HFF-Myc (cell line): Measurements from ENCODE around the gene ALG1L2.
A peak's percentile ranks its signal among the peaks of the same experiment; 100 is the strongest.
"Not testable (repeated sequence)": the region's sequence is repeated elsewhere in the genome, so short reads cannot be mapped to it uniquely, and the experiment has no call there.

ENCODE experiments used
- DNase-seq: peaks from one replicate; pipeline ENCODE4 v3.0.0-alpha.2; 2011; ENCODE audit warnings: low read depth; ENCODE audit errors: extremely low read depth
- H3K4me3 ChIP-seq: replicated peaks from 2 replicates; pipeline ENCODE4 v1.5.1; 2011; ENCODE audit warnings: low read depth, mild to moderate bottlenecking, control low read depth, low read length
- TF ChIP-seq, protein P1 (sequence below): IDR thresholded peaks from 2 replicates; pipeline ENCODE4 v1.5.1; 2012; ENCODE audit warnings: mild to moderate bottlenecking, low read depth, low read length, control low read depth; ENCODE audit errors: missing control alignments

The ALG1L2 gene

DNA sequence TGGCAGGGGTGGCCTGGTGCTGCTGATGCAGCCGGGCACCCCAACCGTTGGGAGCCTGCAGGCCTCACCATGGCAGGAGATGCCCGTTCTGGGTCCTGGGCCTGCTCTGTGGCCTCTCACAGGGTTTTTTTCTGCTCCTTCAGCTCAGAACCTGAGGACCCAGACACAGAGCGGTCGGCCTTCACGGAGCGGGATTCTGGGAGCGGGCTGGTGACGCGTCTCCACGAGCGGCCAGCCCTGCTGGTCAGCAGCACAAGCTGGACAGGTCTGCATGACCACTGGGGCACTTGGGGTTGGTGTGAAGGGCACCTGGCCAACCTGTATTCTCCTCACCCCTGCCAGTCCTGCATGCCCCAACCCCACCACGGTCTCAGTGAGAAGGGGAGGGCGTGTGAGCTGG is 10.3 kb downstream of the ALG1L2 start:
- no peak overlapping the region for H3K4me3 ChIP-seq
- TF ChIP-seq, protein P1, sequence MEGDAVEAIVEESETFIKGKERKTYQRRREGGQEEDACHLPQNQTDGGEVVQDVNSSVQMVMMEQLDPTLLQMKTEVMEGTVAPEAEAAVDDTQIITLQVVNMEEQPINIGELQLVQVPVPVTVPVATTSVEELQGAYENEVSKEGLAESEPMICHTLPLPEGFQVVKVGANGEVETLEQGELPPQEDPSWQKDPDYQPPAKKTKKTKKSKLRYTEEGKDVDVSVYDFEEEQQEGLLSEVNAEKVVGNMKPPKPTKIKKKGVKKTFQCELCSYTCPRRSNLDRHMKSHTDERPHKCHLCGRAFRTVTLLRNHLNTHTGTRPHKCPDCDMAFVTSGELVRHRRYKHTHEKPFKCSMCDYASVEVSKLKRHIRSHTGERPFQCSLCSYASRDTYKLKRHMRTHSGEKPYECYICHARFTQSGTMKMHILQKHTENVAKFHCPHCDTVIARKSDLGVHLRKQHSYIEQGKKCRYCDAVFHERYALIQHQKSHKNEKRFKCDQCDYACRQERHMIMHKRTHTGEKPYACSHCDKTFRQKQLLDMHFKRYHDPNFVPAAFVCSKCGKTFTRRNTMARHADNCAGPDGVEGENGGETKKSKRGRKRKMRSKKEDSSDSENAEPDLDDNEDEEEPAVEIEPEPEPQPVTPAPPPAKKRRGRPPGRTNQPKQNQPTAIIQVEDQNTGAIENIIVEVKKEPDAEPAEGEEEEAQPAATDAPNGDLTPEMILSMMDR: no peak
- DNase-seq: no peak

DNA sequence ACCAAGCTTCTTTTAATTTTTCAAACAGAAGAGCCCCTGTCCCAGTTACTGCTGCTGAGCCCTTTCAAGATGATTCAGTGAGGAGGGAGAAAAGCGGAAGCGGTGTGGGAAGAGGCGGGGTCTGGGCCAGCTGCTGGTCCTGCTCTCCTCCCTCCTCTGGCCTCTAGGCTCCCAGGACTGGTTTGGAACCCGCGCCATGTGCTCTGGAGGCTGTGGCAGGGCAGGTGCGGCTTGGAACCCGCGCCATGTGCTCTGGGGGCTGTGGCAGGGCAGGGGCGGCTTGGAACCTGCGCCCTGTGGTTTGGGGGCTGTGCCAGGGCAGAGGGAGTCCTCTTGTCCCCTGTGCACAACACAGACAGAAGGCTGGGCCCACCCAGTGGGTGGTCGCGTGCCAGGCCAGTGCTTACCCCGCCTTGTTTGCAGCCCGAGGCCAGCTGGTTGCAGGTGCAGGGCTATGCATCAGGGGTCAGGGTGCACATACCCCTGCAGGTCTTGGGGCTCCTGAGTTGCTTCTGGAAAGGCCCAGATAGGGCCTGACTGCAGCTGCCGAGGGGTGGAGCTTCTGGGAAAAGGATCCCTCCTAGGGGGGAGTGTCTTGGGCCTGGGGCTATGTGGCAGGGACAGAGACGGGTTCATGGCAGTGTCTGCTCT is 12.2 kb downstream of the ALG1L2 start:
- DNase-seq: no peak
- TF ChIP-seq, protein P1: no peak
- no peak overlapping the region for H3K4me3 ChIP-seq

DNA sequence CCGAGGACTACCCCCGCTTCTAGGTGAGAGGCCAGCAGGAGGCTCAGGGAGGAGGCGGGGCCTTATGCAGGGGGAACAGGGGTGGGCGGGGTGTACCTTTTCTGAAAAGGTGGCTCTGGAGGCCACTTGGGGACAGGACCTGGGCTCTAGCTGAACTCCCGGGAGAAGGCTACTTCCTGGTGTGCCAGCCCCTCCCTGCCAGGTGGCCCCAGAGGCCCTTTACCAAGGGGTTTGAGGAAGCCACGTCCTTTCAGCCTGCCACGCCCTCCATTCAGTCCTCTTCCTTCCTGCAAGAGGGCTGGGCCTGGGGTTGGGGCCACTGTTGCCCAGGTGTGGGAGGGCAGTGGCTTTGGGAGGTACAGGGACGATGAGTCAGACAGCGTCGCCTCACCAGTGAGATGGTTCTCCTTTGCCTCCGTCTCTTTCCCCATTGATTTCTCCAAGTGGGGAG is 12.9 kb downstream of the ALG1L2 start:
- not testable (repeated sequence) for H3K4me3 ChIP-seq

DNA sequence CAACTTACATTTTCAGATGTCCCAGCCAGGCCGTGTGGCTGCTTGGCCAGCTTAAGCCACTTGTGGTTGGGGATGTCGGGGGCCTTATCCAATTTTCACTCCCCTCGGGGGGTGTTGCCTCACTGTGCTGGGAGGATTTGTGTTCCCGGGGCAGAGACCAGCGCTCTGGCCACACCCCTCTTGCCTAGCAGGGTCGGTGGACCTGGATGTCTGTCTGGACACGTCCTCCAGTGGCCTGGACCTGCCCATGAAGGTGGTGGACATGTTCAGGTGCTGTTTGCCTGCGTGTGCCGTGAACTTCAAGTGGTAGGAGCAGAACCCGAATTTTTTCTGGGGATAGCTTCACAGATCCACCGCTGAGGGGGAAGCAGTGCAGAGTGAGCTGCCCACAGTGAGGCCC is 14.2 kb downstream of the ALG1L2 start:
- DNase-seq: not testable (repeated sequence)

More for the DNA sequence above, 12.9 kb downstream of the ALG1L2 start:
- DNase-seq: not testable (repeated sequence)

DNA sequence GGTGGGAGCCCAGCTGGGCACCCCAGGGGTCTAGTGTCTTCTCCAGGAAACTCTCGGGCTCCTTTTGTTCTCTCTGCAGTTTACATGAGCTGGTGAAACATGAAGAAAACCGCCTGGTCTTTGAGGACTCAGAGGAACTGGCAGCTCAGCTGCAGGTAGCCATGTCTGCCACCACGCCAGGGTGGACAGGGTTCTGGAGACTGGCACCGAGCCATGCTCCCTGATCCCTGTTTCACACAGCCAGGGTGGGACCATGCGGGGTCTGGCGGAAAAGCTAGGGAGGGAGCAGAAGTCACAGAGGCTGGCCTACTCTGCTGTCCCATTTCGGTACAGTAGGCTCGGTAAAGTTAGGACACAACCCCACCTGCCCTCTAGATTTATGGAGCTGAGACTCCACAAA is 15.5 kb downstream of the ALG1L2 start:
- DNase-seq, H3K4me3 ChIP-seq: not testable (repeated sequence)

More for the DNA sequence above, 14.2 kb downstream of the ALG1L2 start:
- not testable (repeated sequence) for H3K4me3 ChIP-seq

DNA sequence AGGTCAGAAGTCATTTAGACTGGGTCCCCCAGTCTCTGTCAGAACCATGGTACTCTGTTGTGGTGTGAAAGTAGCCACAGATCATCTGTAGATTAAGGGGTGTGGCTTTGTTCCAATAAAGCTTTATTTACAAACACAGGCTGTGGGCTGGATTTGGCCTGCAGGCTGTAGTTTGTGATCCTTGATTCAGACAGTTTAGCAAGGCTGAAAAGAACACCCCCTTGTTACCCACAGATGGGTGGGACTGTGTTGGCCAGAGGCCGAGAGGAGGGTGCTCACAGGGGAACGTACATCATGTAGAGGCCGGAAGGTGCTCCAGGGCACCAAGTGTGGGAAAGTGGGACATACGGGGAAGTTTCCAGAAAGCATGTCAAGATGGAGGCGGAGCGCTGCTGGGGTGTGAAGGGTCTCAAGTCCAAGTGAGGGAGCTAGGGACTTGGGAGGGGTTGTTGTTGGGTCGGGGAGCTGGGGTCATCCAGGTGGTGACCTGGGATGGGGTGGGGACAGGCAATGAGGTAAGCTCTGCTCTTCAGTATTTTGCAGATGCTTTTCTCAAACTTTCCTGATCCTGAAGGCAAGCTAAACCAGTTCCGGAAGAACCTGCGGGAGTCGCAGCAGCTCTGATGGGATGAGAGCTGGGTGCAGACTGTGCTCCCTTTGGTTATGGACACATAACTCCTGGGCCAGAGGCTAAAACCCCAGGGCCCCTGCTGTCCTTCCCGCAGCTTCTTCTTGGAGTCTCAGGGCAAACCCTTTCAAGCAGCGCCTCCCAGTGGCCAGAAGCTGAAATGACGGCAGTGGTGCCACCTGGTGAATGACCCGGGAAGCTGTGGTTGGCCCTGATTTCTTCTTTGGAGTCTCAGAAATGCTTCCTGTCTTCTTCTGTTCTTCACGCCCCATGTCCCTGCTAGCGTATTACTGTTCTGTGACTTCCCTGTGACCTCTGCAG is 16.3 kb downstream of the ALG1L2 start:
- H3K4me3 ChIP-seq, DNase-seq: not testable (repeated sequence)
- TF ChIP-seq, protein P1: peak; percentile 34

DNA sequence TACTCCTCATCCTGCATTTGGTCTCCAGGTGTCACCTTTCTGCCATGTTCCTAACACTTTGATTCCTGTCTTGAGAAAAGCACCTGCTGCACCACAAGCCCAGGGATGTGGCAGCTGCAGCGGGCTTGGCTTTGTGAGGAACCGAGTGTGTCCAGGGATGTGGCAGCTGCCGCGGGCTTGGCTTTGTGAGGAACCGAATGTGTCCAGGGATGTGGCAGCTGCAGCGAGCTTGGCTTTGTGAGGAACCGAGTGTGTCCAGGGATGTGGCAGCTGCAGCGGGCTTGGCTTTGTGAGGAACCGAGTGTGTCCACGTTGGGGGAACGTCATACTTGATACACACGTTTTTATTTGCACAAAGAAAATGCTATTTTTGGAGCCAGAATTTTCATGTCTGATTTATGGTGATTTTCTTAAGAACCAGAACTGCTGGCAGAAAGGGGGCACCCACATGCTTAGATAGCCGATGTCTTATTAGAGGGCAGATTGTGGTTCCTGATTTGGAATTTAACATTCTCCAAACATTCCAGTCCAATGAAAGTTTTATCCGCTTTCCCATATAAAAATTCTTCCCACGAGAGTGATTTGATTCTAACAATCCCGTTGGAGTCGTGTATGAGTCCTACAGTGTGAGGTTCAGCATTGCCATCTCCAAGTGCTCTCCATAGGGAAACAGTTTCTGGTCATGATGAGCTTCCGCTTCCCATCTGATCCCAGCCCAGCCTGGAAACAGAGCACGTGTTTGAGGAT is 17.2 kb downstream of the ALG1L2 start:
- H3K4me3 ChIP-seq, DNase-seq: not testable (repeated sequence)

DNA sequence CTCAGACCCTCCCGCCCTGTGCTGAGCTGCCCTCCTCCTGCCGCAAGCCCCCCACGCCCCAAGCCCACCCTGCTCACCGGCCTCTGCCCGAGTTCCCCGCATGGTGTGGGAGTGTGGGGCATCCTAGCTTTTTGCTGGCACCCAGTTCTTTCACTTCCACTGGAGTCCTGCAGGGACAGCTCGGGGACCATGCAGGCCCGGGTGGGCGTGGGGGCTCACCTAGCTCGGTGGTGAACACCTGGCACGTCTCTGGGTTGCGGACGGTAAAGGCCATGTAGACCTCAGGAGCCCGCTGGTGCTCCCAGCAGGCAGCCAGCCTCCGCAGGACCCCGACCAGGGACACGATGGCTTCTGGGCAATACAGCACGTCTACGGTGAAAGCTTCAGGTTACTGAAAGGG is 20.9 kb downstream of the ALG1L2 start:
- H3K4me3 ChIP-seq, DNase-seq: not testable (repeated sequence)

DNA sequence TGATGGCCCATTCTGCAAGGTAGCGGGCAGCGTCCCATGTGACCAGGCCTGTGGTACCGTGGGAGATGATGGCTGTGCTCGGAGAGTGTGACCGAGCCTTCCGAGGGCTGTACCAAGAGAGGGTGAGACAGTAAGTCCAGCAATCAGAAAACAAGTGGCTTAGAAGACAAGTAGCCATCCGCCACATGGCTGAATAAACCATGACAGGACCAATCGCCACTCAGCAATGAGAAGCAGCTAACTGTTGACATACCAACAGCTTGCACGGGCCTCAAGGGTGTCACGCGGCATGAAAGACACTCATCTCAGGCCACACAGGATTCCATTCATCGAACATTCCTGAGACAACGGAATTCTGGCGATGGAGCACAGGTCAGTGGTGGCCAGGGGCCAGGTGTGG is 22.6 kb downstream of the ALG1L2 start:
- not testable (repeated sequence) for H3K4me3 ChIP-seq, DNase-seq

DNA sequence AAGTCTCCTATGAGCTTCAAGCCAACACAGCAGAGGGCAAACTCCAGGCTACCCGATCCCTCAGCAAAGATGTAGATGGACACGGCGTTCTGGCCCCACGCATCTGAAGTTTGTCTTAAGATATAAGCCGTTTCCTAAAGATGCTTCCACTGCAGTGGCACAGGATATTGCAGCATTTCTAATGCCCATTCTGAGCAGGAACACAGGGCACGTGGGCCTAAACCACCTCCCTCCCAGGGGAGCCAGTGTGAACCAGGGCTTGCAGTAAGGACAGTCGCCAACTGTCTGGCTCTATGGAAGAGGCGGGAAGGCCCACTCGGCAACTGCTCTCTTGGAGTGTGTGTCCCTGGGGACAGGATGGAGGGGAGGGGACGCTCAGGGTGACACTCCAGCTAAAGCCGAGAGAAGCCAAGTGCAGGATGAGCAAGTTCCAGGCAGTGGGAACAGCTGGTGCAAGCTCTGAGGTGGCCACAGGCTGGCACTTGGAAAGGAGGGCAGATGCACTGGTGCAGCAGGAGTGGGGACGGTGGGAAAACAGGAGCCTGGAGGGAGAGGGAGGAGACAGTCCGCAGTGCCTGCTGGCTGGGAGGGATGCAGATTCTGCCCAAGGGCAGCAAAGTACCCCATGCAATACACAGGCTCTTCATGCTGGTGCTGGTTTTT is 25.8 kb downstream of the ALG1L2 start:
- H3K4me3 ChIP-seq, DNase-seq: not testable (repeated sequence)

DNA sequence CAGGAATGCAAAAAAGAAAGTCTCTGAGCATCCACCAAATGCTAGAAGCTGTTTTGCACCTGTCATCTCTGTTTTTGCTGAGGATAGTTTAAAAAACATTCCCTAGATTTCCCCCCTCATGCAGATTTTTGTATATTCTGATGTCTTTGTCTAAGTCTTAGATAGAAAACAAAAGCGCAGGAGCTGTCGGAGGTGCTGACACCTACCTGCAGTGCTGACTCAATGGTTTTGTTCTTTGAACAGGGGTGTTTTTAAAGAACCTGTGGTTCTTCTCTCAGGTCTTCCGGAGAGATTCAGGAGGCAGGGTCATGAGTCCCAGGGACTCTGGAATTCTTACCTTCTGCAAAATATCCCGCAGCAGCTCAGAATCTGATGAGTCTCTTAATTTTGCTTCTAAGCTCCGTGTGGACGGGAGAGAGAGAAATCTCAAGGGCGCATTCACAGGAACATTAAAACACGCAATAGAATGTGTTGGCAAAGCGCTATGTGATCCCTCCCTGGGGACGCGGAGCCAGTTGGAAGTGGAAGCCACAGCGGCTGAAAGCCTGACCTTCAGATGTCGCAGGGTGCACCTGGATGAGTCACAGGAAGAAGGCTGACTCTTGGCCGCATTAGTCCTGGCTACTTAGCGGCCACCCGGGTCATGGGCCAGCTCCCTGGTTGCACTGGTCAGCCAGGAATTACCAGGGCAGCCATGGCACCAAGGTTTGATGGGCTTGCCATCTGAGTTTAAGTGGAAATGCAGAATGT is 27.4 kb downstream of the ALG1L2 start:
- DNase-seq, H3K4me3 ChIP-seq: not testable (repeated sequence)

DNA sequence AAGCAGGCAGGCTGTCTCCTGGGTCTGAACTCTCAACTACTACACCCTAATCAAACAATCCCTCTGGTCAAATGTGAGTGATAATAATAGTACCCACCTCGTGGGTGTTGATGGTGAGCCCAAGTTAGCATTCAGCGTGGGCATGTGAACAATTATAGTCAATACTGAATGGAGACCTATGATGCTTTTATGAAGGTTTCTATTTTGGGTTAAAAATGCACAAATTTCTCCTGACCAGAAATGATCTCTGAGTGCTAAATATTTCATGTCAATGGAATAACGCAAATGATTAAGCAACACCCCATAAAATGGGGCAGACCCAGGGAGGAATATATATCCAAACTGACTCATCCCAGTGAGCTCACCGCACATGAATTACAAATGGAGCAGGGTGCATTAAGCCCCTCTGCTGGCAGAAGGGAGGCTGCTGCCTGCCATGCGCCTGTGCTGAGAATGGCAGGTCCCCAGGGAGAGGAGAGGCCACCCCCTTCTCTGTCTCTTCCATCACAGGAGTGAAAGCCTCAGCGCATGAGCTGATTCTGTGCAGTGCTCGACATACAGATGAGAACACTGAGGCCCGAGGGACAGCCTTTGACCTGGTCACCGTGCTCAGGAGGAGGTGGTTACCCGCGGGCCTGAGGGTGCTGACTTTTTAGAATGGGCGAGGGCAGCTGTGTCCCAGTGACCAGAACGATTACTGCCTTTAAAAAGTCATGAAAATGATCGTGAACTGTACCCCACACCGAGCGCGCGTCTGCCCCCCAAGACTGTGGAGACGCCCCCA is 28.9 kb downstream of the ALG1L2 start:
- not testable (repeated sequence) for DNase-seq
- peak overlapping the region; percentile 76 for H3K4me3 ChIP-seq
